ENCODE results near the gene VSX1.

The VSX1 gene

DNA sequence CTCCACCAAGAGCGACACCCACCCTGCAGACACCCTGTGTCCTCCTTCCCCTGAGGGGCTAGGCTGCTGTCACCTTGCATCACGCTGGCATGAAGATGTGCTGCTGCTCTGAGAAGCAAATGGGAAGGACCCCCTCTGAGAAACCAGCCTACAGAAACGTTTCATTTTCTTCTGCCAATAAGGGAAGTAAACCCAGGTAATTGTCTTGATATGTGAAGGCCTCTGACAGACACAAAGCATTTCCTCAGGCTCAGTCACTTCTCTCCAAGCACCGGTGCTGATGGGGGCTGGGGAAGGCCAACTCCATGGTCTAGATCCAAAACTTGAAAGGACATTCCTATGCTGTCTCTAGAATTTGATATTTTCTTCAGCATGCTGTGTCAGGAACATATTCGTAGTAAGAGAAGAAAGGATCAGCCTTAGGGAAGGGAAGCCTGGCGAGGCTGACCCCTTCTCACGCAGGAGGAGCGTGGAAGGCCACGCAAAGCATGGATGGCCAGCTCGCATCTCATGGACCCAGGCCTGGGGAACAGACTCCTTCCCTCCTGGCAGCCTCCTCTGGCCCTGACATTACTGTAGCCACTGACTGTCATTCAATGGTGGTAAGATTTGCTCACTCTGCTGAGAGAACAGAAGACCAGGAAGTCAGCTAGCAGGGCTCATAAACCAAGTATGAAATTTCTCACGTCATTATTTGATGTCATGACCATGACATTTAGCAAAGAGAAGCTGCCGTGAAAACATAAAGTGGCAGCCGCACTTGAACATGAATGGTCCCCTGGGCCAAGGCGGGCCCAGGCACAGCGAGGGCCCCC, 44.4 kb downstream of the VSX1 start:
- DNase-seq, result no peak

DNA sequence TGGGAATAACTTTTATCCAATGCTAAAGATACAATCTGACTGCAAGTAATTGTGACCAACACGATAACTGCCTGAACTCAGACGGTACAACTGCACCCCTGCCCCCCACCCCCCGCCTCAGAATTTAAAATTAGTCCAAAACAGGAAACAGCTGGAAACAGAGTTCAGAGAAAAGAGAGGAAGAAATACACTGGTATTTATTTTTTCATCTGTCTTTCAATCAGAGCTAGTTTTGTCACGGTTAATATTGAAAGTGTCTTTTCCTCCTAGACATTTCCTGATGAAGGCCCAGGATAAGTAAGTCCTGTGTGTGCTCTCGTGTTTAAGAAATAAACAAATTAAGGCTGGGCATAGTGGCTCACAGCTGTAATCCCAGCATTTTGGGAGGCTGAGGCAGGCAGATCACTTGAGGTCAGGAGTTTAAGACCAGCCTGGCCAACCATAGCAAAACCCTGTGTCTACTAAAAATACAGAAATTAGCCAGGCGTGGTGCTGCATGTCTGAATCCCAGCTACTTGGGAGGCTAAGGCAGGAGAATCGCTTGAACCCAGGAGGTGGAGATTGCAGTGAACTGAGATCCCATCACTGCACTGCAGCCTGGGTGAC, 45.5 kb downstream of the VSX1 start:
- no peak for DNase-seq

DNA sequence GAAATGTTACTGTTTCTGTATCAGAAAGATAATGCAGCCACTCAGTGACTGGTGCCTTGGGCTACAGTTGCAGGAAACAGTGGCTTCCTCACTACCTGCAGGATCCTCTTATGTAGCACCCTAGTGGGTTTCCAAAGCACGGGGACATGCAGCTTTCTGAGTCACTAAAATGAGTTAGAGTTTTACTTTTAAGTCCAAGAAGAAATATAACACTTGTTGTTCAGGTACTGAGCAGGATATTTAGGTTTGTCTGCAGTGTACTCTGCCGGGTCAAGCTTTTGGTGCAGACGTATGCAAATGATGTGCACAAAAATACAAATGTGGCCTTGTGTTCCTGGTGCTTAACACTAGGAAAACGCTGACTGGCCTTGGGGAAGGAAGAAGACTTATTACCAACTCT, 46.0 kb downstream of the VSX1 start:
- DNase-seq, result no peak

DNA sequence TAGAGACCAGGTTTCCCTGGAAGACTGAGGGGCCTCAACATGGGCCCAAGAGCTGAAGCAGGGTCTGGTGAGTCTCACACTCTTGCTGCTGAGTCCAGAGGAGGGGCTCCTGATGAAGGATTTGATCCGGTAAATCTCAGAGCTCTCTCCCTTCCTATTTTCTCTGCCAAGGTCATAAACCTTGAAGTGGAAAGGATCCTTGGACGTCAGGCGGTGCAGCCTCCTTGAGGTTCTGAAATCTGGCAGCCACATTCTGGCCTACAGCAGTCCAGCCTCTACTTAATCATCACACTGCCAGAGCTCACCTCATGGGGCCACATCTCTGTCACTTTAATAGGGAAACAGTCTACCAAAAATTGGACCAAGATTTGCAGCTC, 48.0 kb downstream of the VSX1 start:
- no peak for DNase-seq

DNA sequence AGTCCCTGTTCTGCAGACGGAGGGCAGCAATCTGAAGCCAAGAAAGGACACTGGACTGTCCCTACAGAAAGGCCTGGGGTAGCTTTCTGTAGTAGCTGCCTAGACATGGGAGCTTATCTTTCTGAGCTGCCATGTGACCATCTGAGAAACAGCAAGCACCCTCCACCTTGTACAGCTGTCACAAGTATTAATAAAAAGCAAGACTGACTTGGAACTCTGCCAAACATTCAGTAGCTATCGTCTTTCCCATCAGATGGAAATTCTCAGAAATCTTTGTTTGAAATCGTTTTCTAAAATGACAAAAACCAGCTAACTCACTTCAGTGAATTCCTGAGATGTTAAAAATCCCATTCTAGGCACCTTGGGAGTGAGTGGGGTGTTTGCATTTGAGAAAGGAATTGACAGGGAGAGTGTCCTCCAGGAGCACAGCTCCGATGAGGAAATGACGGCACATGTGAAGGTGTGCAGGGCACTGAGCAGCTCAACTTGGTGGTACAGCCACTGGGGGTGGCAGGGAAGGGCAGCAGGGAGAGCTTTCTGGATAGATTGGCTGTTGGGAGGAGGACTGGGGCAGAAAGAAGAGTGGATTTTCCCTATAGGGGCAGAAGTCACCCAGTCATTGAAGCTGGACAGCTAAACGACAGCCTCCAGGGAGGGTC, 48.5 kb downstream of the VSX1 start:
- no peak for DNase-seq

DNA sequence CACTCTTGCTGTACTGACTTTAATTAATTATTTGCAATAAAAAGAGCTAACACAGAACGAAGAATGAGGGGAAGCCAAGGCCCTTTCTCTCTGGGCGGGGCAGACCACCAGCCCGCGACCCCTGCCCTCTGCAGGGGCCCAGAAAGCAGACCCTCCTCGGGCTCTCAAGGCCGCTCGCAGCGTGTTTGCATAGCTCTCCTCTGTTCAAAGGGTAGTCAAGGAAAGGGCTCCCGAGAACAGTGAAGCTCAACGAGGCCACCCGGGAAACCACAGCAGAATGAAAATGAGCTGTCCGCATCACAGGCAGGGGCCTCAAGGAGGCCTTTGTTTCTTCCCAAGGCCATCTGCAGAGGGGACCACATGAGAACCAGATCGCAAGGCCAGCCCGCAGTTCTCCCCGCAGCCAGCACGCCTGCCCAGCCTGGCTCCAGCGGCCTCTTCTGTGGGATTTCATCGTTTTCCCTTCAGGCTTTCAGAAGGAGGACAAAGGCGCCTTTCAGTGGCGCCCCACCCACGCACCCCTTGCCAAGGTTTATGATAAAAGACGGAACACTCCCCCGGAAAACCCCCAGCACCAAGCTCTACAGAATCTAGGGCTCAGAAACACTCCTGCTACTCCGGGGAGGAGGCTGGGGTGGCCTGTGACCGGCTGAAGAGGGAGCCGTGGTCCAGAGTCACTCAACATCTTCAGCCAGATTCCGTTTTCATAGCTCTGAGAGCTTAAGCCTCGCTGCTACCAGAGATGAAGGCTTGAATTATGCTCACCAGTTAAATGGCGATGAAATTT, 49.3 kb downstream of the VSX1 start:
- DNase-seq, result no peak

DNA sequence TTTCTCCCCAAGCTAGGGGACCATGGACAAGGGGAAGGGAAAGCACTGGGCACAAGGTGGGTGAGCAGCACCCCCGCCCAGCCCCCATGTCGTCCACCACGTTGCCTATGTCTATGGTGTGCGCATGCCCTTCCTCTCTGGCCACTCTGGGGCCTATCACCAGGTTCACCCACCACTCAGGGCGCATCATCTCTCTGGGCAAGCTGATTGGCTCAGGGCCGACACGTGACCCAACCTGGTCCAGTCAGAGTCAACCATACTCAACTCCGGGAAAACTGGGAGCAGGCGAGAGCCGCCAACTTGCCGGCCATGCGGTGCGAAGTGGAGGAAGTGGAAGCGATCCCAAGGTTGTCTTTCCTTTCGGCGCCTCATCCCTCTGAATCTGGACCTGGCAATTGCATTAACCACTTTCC, 49.9 kb downstream of the VSX1 start:
- no peak for DNase-seq

DNA sequence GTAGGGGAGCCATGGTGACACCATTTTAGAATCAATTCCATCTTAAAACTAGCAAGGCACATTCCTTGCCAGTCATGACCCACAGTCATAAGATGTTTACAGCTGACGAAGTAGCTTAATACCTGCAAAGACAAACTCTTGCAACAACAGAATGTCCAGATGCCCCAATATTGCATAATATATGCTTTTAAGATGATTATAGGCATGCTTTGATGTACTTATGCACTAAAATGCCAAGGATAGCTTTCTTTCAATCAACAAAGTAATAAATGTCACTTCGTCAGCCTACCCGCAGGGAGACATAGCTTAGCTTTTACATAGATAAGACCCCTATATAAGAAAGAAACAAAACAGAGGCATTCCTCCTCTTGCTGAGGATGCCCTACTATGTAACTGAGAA, 50.7 kb downstream of the VSX1 start:
- DNase-seq, result no peak

DNA sequence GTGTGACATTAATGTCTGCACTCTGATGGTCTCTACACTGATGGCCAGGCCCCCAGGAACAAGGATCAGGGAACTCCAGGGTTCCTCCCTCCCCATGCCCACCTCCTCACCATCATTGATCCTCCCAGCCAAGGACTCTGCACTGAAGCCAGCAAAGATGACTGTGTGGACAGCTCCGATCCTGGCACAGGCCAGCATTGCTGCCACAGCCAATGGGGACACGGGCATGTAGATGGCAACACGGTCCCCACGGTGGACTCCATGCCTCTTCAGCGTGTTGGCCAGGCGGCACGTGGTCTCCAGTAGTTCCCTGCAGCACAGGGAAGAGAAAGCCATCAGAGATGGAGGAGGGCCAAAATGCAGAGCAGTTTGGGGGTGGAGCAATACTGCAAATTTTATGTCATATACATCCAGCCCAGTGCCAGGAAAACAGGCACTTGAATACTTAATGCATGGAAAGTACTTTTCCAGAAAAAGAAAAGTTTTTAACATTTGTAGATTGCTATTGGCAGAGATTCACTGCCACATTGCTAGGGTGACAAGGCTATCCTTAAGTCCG, 51.2 kb downstream of the VSX1 start:
- no peak for DNase-seq

DNA sequence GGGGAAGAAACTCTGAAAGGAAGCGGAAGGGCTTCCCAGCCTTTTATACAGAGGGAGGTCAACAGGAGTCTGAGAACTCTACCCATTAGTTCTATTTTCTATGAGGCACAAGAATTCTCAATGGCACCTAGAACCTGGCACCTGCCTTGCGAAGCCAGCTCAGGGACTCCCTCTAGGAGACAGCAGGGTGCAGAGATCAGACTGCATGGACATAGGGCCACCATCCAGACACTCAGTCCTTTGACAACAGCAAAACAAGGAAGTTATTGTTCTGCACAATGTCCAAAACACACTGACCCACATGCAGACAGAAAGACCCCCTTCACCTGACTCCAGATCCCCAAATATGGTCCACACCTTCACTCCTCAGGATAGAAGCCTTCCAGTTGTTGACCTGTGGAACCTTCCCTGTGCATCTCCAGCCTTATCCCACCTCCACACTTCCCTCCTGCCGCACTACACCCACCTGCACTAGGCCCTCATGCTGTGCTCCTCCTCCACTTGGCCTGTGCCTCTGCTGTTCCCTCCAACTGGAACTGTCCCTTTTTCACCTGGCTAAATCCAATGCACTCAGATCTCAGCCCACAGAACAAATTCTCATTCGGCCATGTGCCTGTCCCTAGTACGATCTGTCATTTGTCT, 51.8 kb downstream of the VSX1 start:
- no peak for DNase-seq

DNA sequence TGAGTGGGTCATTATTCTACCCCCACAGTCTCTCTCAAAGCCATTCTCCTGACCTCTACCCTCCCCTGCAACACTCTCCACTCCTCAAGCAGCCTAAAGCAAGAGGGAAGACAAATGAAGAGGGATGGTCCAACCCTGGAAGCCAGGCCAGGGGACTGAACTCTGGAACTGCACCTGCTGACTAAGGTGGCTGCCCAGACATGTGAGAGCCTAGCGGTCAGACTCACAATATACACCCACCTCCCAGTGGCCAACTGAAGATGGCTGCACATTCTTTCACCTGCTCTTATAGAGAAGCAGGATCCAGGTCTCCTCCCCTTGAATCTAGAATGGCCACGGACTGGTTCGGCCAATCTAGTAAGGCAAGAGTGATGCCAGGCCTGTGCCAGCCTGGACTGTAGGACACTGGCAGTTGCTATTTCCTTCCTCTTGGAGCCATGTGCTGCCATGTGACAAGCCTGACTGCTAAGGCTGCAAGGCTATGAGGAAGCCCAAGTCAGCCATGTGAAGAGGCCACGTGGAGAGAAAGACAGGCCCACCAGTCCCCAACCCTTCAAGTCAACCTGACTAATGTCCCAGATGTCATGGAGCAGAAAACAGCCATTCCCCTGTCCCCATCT, 55.8 kb downstream of the VSX1 start:
- DNase-seq, result peak; percentile 9

Measured in CD4-positive, alpha-beta T cell treated with Interleukin-15 for 1 hour (primary cell).